Caco-2 (cell line): ENCODE results near the gene GPR15. TPM values are rescaled to one million over a fixed set of nuclear protein-coding genes. Genes with fewer than 3 reads are reported as not detected.

Experiments
- BruUV-seq: library from RNA; stranded (reverse); fragments of 400-500 nt; replicated peaks from 2 replicates; lab custom pipeline; 2021; lab: Mats Ljungman, UMichigan
- CTCF ChIA-PET: fragments of 300-600 bp; sonication (Branson Sonifier 250); formaldehyde crosslinking; loops from one replicate; lab custom pipeline; 2022; ENCODE audit warnings: antibody characterized with exemption; lab: Charles Lee
- POLR2A ChIA-PET: fragments of 300-600 bp; sonication (Branson Sonifier 250); formaldehyde crosslinking; loops from one replicate; lab custom pipeline; 2022; ENCODE audit warnings: antibody characterized with exemption; lab: Charles Lee
- DNase-seq, 2 experiments: peaks; one replicate each; pipeline versions ENCODE4 v3.0.0 to v3.0.0-alpha.2; 2020 to 2022
- H3K27me3 ChIP-seq: replicated peaks from 2 replicates; pipeline ENCODE4 v1.6.0; 2011; ENCODE audit warnings: low read length; ENCODE audit not compliant: control insufficient read depth, insufficient read depth
- H3K36me3 ChIP-seq: 2 replicates; pipeline ENCODE4 v1.5.1; 2011; ENCODE audit warnings: low read length; ENCODE audit not compliant: control insufficient read depth, insufficient read depth
- H3K4me1 ChIP-seq: fragments of 250-450 bp; sonication (Bioruptor Pico); 2 replicates; pipeline ENCODE4 v1.5.1; 2020; ENCODE audit warnings: mild to moderate bottlenecking
- H3K4me3 ChIP-seq: 2 replicates; pipeline ENCODE4 v1.5.1; 2011; ENCODE audit warnings: low read depth, mild to moderate bottlenecking, control low read depth, low read length
- H3K9me3 ChIP-seq: fragments of 250-450 bp; sonication (Bioruptor Pico); 2 replicates; pipeline ENCODE4 v1.5.1; 2020; ENCODE audit warnings: mild to moderate bottlenecking, moderate library complexity
- H3K27ac Mint-ChIP-seq: one replicate; pipeline ENCODE4 v1.8.0; 2022; ENCODE audit warnings: mixed read lengths; ENCODE audit not compliant: unreplicated experiment
- H3K27me3 Mint-ChIP-seq: one replicate; pipeline ENCODE4 v1.8.0; 2022; ENCODE audit warnings: mixed read lengths; ENCODE audit not compliant: insufficient read depth, unreplicated experiment
- H3K36me3 Mint-ChIP-seq: one replicate; pipeline ENCODE4 v1.8.0; 2022; ENCODE audit warnings: mild to moderate bottlenecking, mixed read lengths; ENCODE audit not compliant: insufficient read depth, unreplicated experiment
- H3K4me1 Mint-ChIP-seq: one replicate; pipeline ENCODE4 v1.8.0; 2022; ENCODE audit warnings: low read depth, mixed read lengths; ENCODE audit not compliant: unreplicated experiment
- H3K4me3 Mint-ChIP-seq: one replicate; pipeline ENCODE4 v1.8.0; 2022; ENCODE audit warnings: mild to moderate bottlenecking, moderate library complexity, mixed read lengths; ENCODE audit not compliant: unreplicated experiment
- H3K9me3 Mint-ChIP-seq: one replicate; pipeline ENCODE4 v1.8.0; 2022; ENCODE audit warnings: mixed read lengths; ENCODE audit not compliant: unreplicated experiment
- intact Hi-C: fragments of 100-400 bp; cut with micrococcal nuclease; formaldehyde crosslinking; loops from one replicate; pipeline ENCODE4 v1.10.0; 2022; ENCODE audit not compliant: unreplicated experiment
- total RNA-seq: library from RNA; stranded (reverse); gene quantifications from 2 replicates; pipeline ENCODE4 v1.2.3, GENCODE V29; 2022
- TF ChIP-seq, protein P1 (sequence below), 2 experiments: fragments of 200-600 bp in 1 of 2; IDR thresholded peaks; 1 replicate in 1 of 2; 2 replicates in 1 of 2; pipeline versions ENCODE4 v1.5.1 to v1.8.0; 2011 to 2022; ENCODE audit warnings: antibody characterized with exemption in 1 of 2, control low read depth in 1 of 2, inconsistent platforms in 1 of 2, low read depth in 1 of 2, low read length in 1 of 2, mild to moderate bottlenecking in 1 of 2, moderate library complexity in 1 of 2; ENCODE audit not compliant: insufficient read depth in 1 of 2, severe bottlenecking in 1 of 2, unreplicated experiment in 1 of 2

Gene GPR15
- total RNA-seq, 1 experiment from 2014 or later = not detected

DNA sequence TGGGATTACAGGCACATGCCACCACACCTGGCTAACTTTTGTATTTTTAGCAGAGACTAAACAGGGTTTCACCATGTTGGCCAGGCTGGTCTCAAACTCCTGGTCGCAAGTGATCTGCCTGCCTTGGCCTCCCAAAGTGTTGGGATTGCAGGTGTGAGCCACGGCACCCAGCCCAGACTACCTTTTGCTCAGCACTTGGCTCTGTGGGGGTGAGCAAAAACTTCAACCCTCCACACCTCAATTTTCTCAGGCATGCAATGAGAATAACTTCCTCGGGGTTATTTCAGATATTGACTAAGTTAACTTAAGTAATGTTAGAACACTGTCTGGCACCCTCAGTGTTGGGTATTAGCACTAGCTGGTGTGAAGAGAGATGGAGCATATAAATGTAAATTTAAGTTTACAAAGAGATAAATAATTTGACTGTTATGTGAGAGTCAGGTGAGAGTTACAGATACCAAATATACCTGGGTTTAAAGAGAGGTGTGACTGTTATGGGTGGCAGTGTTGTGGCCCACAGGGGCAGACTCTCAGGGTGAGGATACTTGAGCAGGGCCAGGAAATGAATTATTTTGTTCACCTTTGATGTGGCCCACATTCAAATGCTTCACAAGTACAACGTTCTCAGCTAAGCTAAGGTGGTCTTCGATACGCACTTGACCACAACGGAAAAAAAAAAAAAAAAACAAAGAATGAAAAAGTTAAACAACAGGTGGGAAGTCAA lies 32.7 kb downstream of the GPR15 start:
- ChIA-PET CTCF (no interaction called here), POLR2A (no interaction called here)
- no peaks in the 10 kb centered on the region for H3K27me3 Mint-ChIP-seq
- no peaks in the 10 kb centered on the region for H3K9me3 Mint-ChIP-seq
- no peak overlapping the region for H3K27ac Mint-ChIP-seq
- H3K4me1 Mint-ChIP-seq = no peaks in the 10 kb centered on the region
- Histone ChIP-seq H3K4me3 (no peak overlapping the region), H3K4me1 (no peaks in the 10 kb centered on the region), H3K36me3 (no peaks in the 10 kb centered on the region), H3K27me3 (no peaks in the 10 kb centered on the region), H3K9me3 (no peaks in the 10 kb centered on the region)
- H3K36me3 Mint-ChIP-seq = no peaks in the 10 kb centered on the region
- no peak for DNase-seq
- TF ChIP-seq, protein P1, sequence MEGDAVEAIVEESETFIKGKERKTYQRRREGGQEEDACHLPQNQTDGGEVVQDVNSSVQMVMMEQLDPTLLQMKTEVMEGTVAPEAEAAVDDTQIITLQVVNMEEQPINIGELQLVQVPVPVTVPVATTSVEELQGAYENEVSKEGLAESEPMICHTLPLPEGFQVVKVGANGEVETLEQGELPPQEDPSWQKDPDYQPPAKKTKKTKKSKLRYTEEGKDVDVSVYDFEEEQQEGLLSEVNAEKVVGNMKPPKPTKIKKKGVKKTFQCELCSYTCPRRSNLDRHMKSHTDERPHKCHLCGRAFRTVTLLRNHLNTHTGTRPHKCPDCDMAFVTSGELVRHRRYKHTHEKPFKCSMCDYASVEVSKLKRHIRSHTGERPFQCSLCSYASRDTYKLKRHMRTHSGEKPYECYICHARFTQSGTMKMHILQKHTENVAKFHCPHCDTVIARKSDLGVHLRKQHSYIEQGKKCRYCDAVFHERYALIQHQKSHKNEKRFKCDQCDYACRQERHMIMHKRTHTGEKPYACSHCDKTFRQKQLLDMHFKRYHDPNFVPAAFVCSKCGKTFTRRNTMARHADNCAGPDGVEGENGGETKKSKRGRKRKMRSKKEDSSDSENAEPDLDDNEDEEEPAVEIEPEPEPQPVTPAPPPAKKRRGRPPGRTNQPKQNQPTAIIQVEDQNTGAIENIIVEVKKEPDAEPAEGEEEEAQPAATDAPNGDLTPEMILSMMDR (IDR thresholded peaks at IDR 0.05; ENCODE audit: insufficient read depth in 1 of 2, low read depth in 1 of 2, low read length in 1 of 2, severe bottlenecking in 1 of 2, unreplicated experiment in 1 of 2) = no peak
- no TSS peak for BruUV-seq
- intact Hi-C loops = no loop called here
- no peak overlapping the region for H3K4me3 Mint-ChIP-seq

DNA sequence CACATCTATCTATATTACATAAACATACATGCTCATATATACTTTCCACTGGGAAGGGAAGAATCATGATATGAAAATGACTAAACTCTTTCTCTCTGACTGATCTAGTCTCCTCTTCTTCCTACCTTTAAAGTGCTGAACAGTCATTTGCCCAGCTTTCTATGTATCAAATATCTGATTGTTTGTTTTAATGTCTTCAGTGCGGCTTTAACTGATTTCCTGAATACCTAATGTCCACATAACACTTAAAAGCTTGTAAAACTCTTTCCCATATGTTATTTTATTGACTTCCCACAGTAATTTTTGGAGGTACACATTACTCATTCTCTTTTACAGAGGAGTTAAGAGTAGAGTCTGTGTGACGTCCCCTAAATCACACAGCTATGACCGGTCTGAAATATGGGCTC lies 33.5 kb downstream of the GPR15 start:
- Histone ChIP-seq H3K36me3 (no peaks in the 10 kb centered on the region), H3K9me3 (no peaks in the 10 kb centered on the region), H3K4me3 (no peak overlapping the region), H3K27me3 (no peaks in the 10 kb centered on the region), H3K4me1 (no peaks in the 10 kb centered on the region)
- no peaks in the 10 kb centered on the region for H3K9me3 Mint-ChIP-seq
- DNase-seq = no peak
- POLR2A ChIA-PET = interaction anchor here (0.7 kb wide), 1 partner anchor 250 kb away, joined by 3 read pairs; no protein-coding TSS in a partner anchor
- intact Hi-C loops = no loop called here
- H3K27me3 Mint-ChIP-seq = no peaks in the 10 kb centered on the region
- TF ChIP-seq, protein P1 (IDR thresholded peaks at IDR 0.05; ENCODE audit: insufficient read depth in 1 of 2, low read depth in 1 of 2, low read length in 1 of 2, severe bottlenecking in 1 of 2, unreplicated experiment in 1 of 2) = no peak
- BruUV-seq = no TSS peak
- no peaks in the 10 kb centered on the region for H3K36me3 Mint-ChIP-seq
- H3K4me1 Mint-ChIP-seq = no peaks in the 10 kb centered on the region
- CTCF ChIA-PET = no interaction called here
- no peak overlapping the region for H3K27ac Mint-ChIP-seq
- H3K4me3 Mint-ChIP-seq = no peak overlapping the region

DNA sequence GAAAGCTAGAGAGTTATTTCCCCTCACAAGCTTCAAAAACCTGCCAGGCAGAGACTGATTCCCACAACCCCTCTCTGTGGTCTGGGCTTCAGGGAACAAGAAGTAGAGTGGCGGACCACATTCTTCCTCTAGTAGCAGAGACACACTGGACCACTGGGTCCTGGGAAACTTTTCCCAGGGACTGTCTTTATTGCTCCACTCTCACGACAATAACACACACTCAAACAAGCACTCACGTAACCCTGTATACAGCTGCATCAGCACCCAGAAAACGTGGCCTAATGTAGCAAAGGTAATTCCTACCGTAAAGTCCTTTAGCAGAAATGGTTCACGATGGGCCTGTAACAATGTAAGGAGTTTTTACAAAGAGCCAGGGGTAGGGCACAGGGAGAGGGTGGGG lies 34.1 kb downstream of the GPR15 start:
- no peak for DNase-seq
- intact Hi-C loops = no loop called here
- no TSS peak for BruUV-seq
- CTCF ChIA-PET = no interaction called here
- Mint-ChIP-seq H3K9me3 (no peaks in the 10 kb centered on the region), H3K4me3 (no peak overlapping the region), H3K27ac (no peak overlapping the region), H3K27me3 (no peaks in the 10 kb centered on the region), H3K4me1 (no peaks in the 10 kb centered on the region), H3K36me3 (no peaks in the 10 kb centered on the region)
- Histone ChIP-seq H3K36me3 (no peaks in the 10 kb centered on the region), H3K27me3 (no peaks in the 10 kb centered on the region), H3K4me1 (no peaks in the 10 kb centered on the region), H3K9me3 (no peaks in the 10 kb centered on the region), H3K4me3 (no peak overlapping the region)
- POLR2A ChIA-PET = interaction anchor here (0.7 kb wide), 1 partner anchor 249 kb away, joined by 3 read pairs; no protein-coding TSS in a partner anchor
- TF ChIP-seq, protein P1 (IDR thresholded peaks at IDR 0.05; ENCODE audit: insufficient read depth in 1 of 2, low read depth in 1 of 2, low read length in 1 of 2, severe bottlenecking in 1 of 2, unreplicated experiment in 1 of 2) = no peak
